ENCODE results near the gene TXLNG. TPM values are rescaled to one million over a fixed set of nuclear protein-coding genes. Genes with fewer than 3 reads are reported as not detected.
A peak's percentile ranks its signal among the peaks of the same experiment; 100 is the strongest.

TXLNG gene
- total RNA-seq, 1 experiment from 2014 or later, result 10.2 TPM

- no peak for TF ChIP-seq POLR2AphosphoS5 (IDR thresholded peaks at IDR 0.05; ENCODE audit: low read depth, low read length)
- no peak for TF ChIP-seq SIN3A (IDR thresholded peaks at IDR 0.05; ENCODE audit: borderline replicate concordance, insufficient read depth, low read depth, low read length)
- no peak for TF ChIP-seq REST (IDR thresholded peaks at IDR 0.05; ENCODE audit: insufficient read depth in 1 of 2, low read depth in 2 of 2, low read length in 1 of 2)
- no peak for TF ChIP-seq CTCF (IDR thresholded peaks at IDR 0.05)
- TF ChIP-seq TCF7L2 (IDR thresholded peaks at IDR 0.05; ENCODE audit: low read depth, low read length), result no peak
- DNase-seq (ENCODE audit: low read depth, low spot score) (no peak), ATAC-seq (peak; percentile 76)
- Histone ChIP-seq H3K36me3 (ENCODE audit: control insufficient read depth, insufficient read depth, low read length) (no peaks in the 10 kb centered on the region), H3K27me3 (ENCODE audit: control insufficient read depth, insufficient read depth, low read length) (no peaks in the 10 kb centered on the region), H3K9me3 (ENCODE audit: control insufficient read depth, insufficient read depth, low read depth, low read length) (no peaks in the 10 kb centered on the region), H3K4me3 (ENCODE audit: low read depth in 2 of 2, low read length in 2 of 2) (no peak overlapping the region), H3K4me1 (ENCODE audit: control insufficient read depth, insufficient read depth, low read length) (peaks cover 6% of the 10 kb centered on the region; the same call in 1 of the 2 replicates), H3K27ac (ENCODE audit: low read length) (no peak overlapping the region)
- in situ Hi-C loops (cut with HindIII; ENCODE audit: low pct_unique_long_range_greater_than_20kb, low sequenced_read_pairs), result no loop called here
- BruUV-seq (replicated peaks), result no TSS peak
- intact Hi-C loops (cut with micrococcal nuclease; ENCODE audit: unreplicated experiment), result no loop called here
- ChIA-PET CTCF (no interaction called here), POLR2A (interaction anchor here (0.7 to 1.0 kb wide), 2 partner anchors 10 to 51 kb away, joined by 3 read pairs; partner anchors contain the start of gene SYAP1)
These were observed 15.2 kb upstream of the TXLNG start for GRCh38 chrX:16770970-16771482.

GRCh38 chrX:16771483-16772398 is 14.5 kb upstream of the TXLNG start:
- H3K9me3 ChIP-seq (ENCODE audit: control insufficient read depth, insufficient read depth, low read depth, low read length), result no peaks in the 10 kb centered on the region
- ChIA-PET CTCF (no interaction called here), POLR2A (interaction anchor here (0.6 to 1.0 kb wide), 5 partner anchors 10 to 131 kb away, joined by 3 read pairs; partner anchors contain the start of gene SYAP1)
- TF ChIP-seq CTCF (IDR thresholded peaks at IDR 0.05), result no peak
- TF ChIP-seq POLR2AphosphoS5 (IDR thresholded peaks at IDR 0.05; ENCODE audit: low read depth, low read length), result peak; percentile 98
- TF ChIP-seq SIN3A (IDR thresholded peaks at IDR 0.05; ENCODE audit: borderline replicate concordance, insufficient read depth, low read depth, low read length), result peak; percentile 64; the same call in 1 of the 2 replicates
- H3K36me3 ChIP-seq (ENCODE audit: control insufficient read depth, insufficient read depth, low read length), result no peaks in the 10 kb centered on the region
- BruUV-seq (replicated peaks), result TSS peak; percentile 100
- ATAC-seq (peak; percentile 96), DNase-seq (ENCODE audit: low read depth, low spot score) (peak; percentile 20)
- in situ Hi-C loops (cut with HindIII; ENCODE audit: low pct_unique_long_range_greater_than_20kb, low sequenced_read_pairs) (no loop called here), intact Hi-C loops (cut with micrococcal nuclease; ENCODE audit: unreplicated experiment) (no loop called here)
- no peaks in the 10 kb centered on the region for H3K27me3 ChIP-seq (ENCODE audit: control insufficient read depth, insufficient read depth, low read length)
- peak overlapping the region; percentile 84 for H3K27ac ChIP-seq (ENCODE audit: low read length)
- H3K4me1 ChIP-seq (ENCODE audit: control insufficient read depth, insufficient read depth, low read length), result peaks cover 6% of the 10 kb centered on the region; the same call in 1 of the 2 replicates
- no peak overlapping the region for H3K4me3 ChIP-seq (ENCODE audit: low read depth in 2 of 2, low read length in 2 of 2)

Data from Panc1 (cell line).